ENCODE measurements around the gene RAPGEF1. TPM values are rescaled to one million over a fixed set of nuclear protein-coding genes. Genes with fewer than 3 reads are reported as not detected.

The RAPGEF1 gene
- total and polyA plus RNA-seq, 9 of the 15 experiments (the other 6 are each of a cell fraction or from before 2014, with no cell fraction given) = 0.06 to 44.1 (median 19.9) TPM

DNA sequence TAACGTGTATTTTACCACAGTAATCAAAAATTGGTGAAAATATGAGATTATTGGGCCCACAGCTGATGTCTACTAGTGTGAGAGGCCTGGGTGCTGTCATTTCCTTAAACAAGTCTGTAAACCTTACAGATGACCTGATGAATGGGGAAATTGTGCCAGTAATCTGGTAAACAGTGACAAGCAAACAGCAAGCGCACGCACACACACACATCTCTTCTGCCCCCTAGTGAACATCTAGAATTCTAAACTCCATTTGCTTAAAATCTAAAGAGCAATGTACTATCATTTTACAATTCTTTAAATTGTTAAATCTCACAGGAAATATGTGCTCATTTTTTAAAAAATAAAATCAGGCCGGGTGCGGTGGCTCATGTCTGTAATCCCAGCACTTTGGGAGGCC is 7.5 kb upstream of the RAPGEF1 start (continued):
- TF ChIP-seq, protein P1, sequence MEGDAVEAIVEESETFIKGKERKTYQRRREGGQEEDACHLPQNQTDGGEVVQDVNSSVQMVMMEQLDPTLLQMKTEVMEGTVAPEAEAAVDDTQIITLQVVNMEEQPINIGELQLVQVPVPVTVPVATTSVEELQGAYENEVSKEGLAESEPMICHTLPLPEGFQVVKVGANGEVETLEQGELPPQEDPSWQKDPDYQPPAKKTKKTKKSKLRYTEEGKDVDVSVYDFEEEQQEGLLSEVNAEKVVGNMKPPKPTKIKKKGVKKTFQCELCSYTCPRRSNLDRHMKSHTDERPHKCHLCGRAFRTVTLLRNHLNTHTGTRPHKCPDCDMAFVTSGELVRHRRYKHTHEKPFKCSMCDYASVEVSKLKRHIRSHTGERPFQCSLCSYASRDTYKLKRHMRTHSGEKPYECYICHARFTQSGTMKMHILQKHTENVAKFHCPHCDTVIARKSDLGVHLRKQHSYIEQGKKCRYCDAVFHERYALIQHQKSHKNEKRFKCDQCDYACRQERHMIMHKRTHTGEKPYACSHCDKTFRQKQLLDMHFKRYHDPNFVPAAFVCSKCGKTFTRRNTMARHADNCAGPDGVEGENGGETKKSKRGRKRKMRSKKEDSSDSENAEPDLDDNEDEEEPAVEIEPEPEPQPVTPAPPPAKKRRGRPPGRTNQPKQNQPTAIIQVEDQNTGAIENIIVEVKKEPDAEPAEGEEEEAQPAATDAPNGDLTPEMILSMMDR (IDR thresholded peaks at IDR 0.05 in 2 of 3, conservative IDR thresholded peaks at IDR 0.05 in 1 of 3; ENCODE audit: insufficient read depth in 2 of 3, low read depth in 1 of 3, low read length in 3 of 3) = peak; percentile 63 to 83 (median 66)
- TF ChIP-seq NRF1 (conservative IDR thresholded peaks at IDR 0.05 in 1 of 2, IDR thresholded peaks at IDR 0.05 in 1 of 2) (peak; percentile 25 to 54; a peak in 2 of 4 replicates), FOXK2 (conservative IDR thresholded peaks at IDR 0.05 in 1 of 2, IDR thresholded peaks at IDR 0.05 in 1 of 2; ENCODE audit: low read depth in 2 of 2) (peak; percentile 73 to 75; a peak in 3 of 4 replicates), SMARCA4 (IDR thresholded peaks at IDR 0.05) (peak; percentile 43; the same call in 1 of the 2 replicates), SAP30 (IDR thresholded peaks at IDR 0.05; ENCODE audit: borderline replicate concordance, insufficient read depth, low read depth, low read length, poor library complexity, severe bottlenecking) (no peak), DPF2 (IDR thresholded peaks at IDR 0.05) (0 out of 2 replicates have a peak, but pooled peaks have one; percentile 17), MEIS2 (IDR thresholded peaks at IDR 0.05; ENCODE audit: partially characterized antibody) (peak; percentile 54), ZNF316 (IDR thresholded peaks at IDR 0.05) (peak; percentile 49; the same call in 1 of the 2 replicates), MAFF (IDR thresholded peaks at IDR 0.05; ENCODE audit: low read length) (0 out of 2 replicates have a peak, but pooled peaks have one; percentile 3), SMARCA5 (IDR thresholded peaks at IDR 0.05) (no peak), POLR3G (IDR thresholded peaks at IDR 0.05; ENCODE audit: extremely low read depth, insufficient read length, insufficient replicate concordance) (no peak)
- TF ChIP-seq, protein P2, sequence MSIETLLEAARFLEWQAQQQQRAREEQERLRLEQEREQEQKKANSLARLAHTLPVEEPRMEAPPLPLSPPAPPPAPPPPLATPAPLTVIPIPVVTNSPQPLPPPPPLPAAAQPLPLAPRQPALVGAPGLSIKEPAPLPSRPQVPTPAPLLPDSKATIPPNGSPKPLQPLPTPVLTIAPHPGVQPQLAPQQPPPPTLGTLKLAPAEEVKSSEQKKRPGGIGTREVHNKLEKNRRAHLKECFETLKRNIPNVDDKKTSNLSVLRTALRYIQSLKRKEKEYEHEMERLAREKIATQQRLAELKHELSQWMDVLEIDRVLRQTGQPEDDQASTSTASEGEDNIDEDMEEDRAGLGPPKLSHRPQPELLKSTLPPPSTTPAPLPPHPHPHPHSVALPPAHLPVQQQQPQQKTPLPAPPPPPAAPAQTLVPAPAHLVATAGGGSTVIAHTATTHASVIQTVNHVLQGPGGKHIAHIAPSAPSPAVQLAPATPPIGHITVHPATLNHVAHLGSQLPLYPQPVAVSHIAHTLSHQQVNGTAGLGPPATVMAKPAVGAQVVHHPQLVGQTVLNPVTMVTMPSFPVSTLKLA (conservative IDR thresholded peaks at IDR 0.05) = peak in 1 of 2 experiments; percentile 35; a peak in 1 of 4 replicates
- TF ChIP-seq, protein P3, sequence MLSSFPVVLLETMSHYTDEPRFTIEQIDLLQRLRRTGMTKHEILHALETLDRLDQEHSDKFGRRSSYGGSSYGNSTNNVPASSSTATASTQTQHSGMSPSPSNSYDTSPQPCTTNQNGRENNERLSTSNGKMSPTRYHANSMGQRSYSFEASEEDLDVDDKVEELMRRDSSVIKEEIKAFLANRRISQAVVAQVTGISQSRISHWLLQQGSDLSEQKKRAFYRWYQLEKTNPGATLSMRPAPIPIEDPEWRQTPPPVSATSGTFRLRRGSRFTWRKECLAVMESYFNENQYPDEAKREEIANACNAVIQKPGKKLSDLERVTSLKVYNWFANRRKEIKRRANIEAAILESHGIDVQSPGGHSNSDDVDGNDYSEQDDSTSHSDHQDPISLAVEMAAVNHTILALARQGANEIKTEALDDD (IDR thresholded peaks at IDR 0.05) = peak; percentile 79
- TF ChIP-seq, protein P4, sequence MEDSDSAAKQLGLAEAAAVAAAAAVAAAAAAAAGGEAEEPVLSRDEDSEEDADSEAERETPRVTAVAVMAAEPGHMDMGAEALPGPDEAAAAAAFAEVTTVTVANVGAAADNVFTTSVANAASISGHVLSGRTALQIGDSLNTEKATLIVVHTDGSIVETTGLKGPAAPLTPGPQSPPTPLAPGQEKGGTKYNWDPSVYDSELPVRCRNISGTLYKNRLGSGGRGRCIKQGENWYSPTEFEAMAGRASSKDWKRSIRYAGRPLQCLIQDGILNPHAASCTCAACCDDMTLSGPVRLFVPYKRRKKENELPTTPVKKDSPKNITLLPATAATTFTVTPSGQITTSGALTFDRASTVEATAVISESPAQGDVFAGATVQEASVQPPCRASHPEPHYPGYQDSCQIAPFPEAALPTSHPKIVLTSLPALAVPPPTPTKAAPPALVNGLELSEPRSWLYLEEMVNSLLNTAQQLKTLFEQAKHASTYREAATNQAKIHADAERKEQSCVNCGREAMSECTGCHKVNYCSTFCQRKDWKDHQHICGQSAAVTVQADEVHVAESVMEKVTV (CRISPR knock-in tag; IDR thresholded peaks at IDR 0.05) = peak; percentile 33; the same call in 1 of the 2 replicates
